IMR-90 (cell line): ENCODE measurements around the gene PSME4. TPM values are rescaled to one million over a fixed set of nuclear protein-coding genes. Genes with fewer than 3 reads are reported as not detected.
A peak's percentile ranks its signal among the peaks of the same experiment; 100 is the strongest.

ENCODE experiments used
- ATAC-seq: fragments of 200-7000 bp; cut with Tn5 transposase; 2 replicates; pipeline ENCODE4 v1.9.1; 2020; ENCODE audit warnings: low read depth, mild to moderate bottlenecking, moderate library complexity
- BruUV-seq: library from RNA; stranded (reverse); fragments of 400-500 nt; replicated peaks from 2 replicates; lab custom pipeline; 2021; lab: Mats Ljungman, UMichigan
- CTCF ChIA-PET: fragments of 300-600 bp; formaldehyde crosslinking; extraction: SDS; loops from one replicate; lab custom pipeline; 2021; ENCODE audit warnings: antibody characterized with exemption; lab: Yijun Ruan, JAX
- POLR2A ChIA-PET: fragments of 300-600 bp; sonication (Branson Sonifier 250); formaldehyde crosslinking; loops from one replicate; lab custom pipeline; 2022; ENCODE audit warnings: antibody characterized with exemption; ENCODE audit not compliant: unreplicated experiment; lab: Charles Lee
- DNase-seq: peaks from one replicate; pipeline ENCODE4 v3.0.0; 2013
- H2AFZ ChIP-seq: replicated peaks from 2 replicates; pipeline ENCODE3; 2013; ENCODE audit warnings: low read length, mild to moderate bottlenecking; ENCODE audit not compliant: poor library complexity
- H2AK5ac ChIP-seq: 2 replicates; pipeline ENCODE4 v1.6.1; 2013; ENCODE audit warnings: low read depth, low read length, inconsistent platforms
- H2AK9ac ChIP-seq: replicated peaks from 2 replicates; pipeline ENCODE3; 2013; ENCODE audit warnings: mild to moderate bottlenecking, low read depth, low read length, moderate library complexity; ENCODE audit not compliant: poor library complexity
- H2BK120ac ChIP-seq: 2 replicates; pipeline ENCODE4 v1.6.1; 2013; ENCODE audit warnings: low read depth, low read length, inconsistent platforms
- H2BK15ac ChIP-seq: 3 replicates; pipeline ENCODE4 v1.6.1; 2013; ENCODE audit warnings: low read depth, low read length, inconsistent platforms
- H2BK20ac ChIP-seq: 2 replicates; pipeline ENCODE4 v1.6.1; 2013; ENCODE audit warnings: low read depth, mild to moderate bottlenecking, inconsistent platforms, low read length, moderate library complexity
- H2BK5ac ChIP-seq: 2 replicates; pipeline ENCODE4 v1.6.1; 2013; ENCODE audit warnings: mild to moderate bottlenecking, low read depth, low read length, inconsistent platforms; ENCODE audit not compliant: poor library complexity, severe bottlenecking
- H3K14ac ChIP-seq: replicated peaks from 2 replicates; pipeline ENCODE4 v1.6.1; 2013; ENCODE audit warnings: low read depth, low read length, inconsistent platforms
- H3K18ac ChIP-seq: 2 replicates; pipeline ENCODE4 v1.6.1; 2013; ENCODE audit warnings: low read depth, low read length, control low read depth
- H3K23ac ChIP-seq: 2 replicates; pipeline ENCODE4 v1.6.1; 2013; ENCODE audit warnings: low read depth, low read length, inconsistent platforms
- H3K27ac ChIP-seq: 2 replicates; pipeline ENCODE4 v1.5.1; 2013; ENCODE audit warnings: mild to moderate bottlenecking, control low read depth, low read length; ENCODE audit not compliant: insufficient read depth
- H3K27me3 ChIP-seq: 2 replicates; pipeline ENCODE4 v1.6.1; 2013; ENCODE audit warnings: low read length; ENCODE audit not compliant: control insufficient read depth, insufficient read depth
- H3K36me3 ChIP-seq: 2 replicates; pipeline ENCODE4 v1.6.1; 2013; ENCODE audit warnings: low read length, mixed read lengths; ENCODE audit not compliant: control insufficient read depth, insufficient read depth
- H3K4ac ChIP-seq: 2 replicates; pipeline ENCODE4 v1.6.1; 2013; ENCODE audit warnings: low read depth, low read length, inconsistent platforms
- H3K4me1 ChIP-seq: 2 replicates; pipeline ENCODE4 v1.6.1; 2013; ENCODE audit warnings: low read length, mixed read lengths; ENCODE audit not compliant: control insufficient read depth, insufficient read depth
- H3K4me2 ChIP-seq: 2 replicates; pipeline ENCODE4 v1.6.1; 2013; ENCODE audit warnings: low read depth, mild to moderate bottlenecking, control low read depth, low read length, moderate library complexity
- H3K4me3 ChIP-seq: 2 replicates; pipeline ENCODE4 v1.5.1; 2013; ENCODE audit warnings: low read depth, mild to moderate bottlenecking, control low read depth, low read length, moderate library complexity; ENCODE audit not compliant: insufficient read depth
- H3K56ac ChIP-seq: 2 replicates; pipeline ENCODE4 v1.6.1; 2013; ENCODE audit warnings: low read length, inconsistent platforms; ENCODE audit not compliant: insufficient read depth; ENCODE audit errors: extremely low read depth
- H3K79me1 ChIP-seq, 2 experiments: 2 replicates each; pipeline ENCODE4 v1.6.1; 2013; ENCODE audit warnings: low read length in 2 of 2, inconsistent platforms in 1 of 2, low read depth in 1 of 2
- H3K9ac ChIP-seq: 2 replicates; pipeline ENCODE4 v1.6.1; 2013; ENCODE audit warnings: low read depth, low read length, control low read depth
- H3K9me1 ChIP-seq: 2 replicates; pipeline ENCODE4 v1.6.1; 2013; ENCODE audit warnings: low read length, inconsistent platforms; ENCODE audit not compliant: insufficient read depth
- H3K9me3 ChIP-seq: 2 replicates; pipeline ENCODE4 v1.6.1; 2013; ENCODE audit warnings: low read length; ENCODE audit not compliant: control insufficient read depth, insufficient read depth
- H4K20me1 ChIP-seq: 2 replicates; pipeline ENCODE4 v1.6.1; 2013; ENCODE audit warnings: low read length, inconsistent platforms; ENCODE audit not compliant: insufficient read depth
- H4K5ac ChIP-seq: 2 replicates; pipeline ENCODE4 v1.6.1; 2013; ENCODE audit warnings: mild to moderate bottlenecking, low read depth, low read length, control low read depth
- H4K8ac ChIP-seq, 2 experiments: 2 replicates each; pipeline ENCODE4 v1.6.1; 2013; ENCODE audit warnings: low read depth in 2 of 2, low read length in 2 of 2, control low read depth in 1 of 2, inconsistent platforms in 1 of 2
- H4K91ac ChIP-seq: 2 replicates; pipeline ENCODE4 v1.6.1; 2013; ENCODE audit warnings: low read depth, low read length, inconsistent platforms; ENCODE audit not compliant: insufficient read depth
- CEBPB ChIP-seq: IDR thresholded peaks from 2 replicates; pipeline ENCODE4 v1.6.1; 2012; ENCODE audit warnings: low read depth, low read length, improper control_type of control experiment
- FOS ChIP-seq: fragments of 150-350 bp; IDR thresholded peaks from 2 replicates; pipeline ENCODE4 v1.6.1; 2016; ENCODE audit warnings: low read depth, low read length
- RFX5 ChIP-seq: IDR thresholded peaks from 2 replicates; pipeline ENCODE4 v1.8.0; 2012; ENCODE audit warnings: low read depth, mild to moderate bottlenecking, low read length, moderate library complexity
- USF2 ChIP-seq: fragments of 150-350 bp; IDR thresholded peaks from 2 replicates; pipeline ENCODE4 v1.6.1; 2017; ENCODE audit warnings: mild to moderate bottlenecking, antibody characterized with exemption, low read length, low read depth
- WGBS, 2 experiments: methylation state at CpG; one replicate each; pipeline versions ENCODE4 v1.1.5 to v1.1.7; 2013; ENCODE audit warnings: missing lambda C conversion rate in 2 of 2; ENCODE audit not compliant: insufficient read length in 1 of 2; ENCODE audit errors: extremely low coverage in 2 of 2; 5-methylcytosine and 5-hydroxymethylcytosine counted together
- dilution Hi-C: fragments of 300-500 bp; cut with HindIII; formaldehyde crosslinking; loops from one replicate; pipeline ENCODE4 v1.14.3; 2018; ENCODE audit warnings: low sequenced_read_pairs; ENCODE audit not compliant: unreplicated experiment
- in situ Hi-C: fragments of 300-500 bp; cut with MboI; formaldehyde crosslinking; loops from 3 replicates; pipeline ENCODE4 v1.14.3; 2019; ENCODE audit warnings: low sequenced_read_pairs, inconsistent platforms, mixed read lengths
- intact Hi-C: fragments of 100-400 bp; cut with micrococcal nuclease; formaldehyde crosslinking; loops from 2 replicates; pipeline ENCODE4 v1.10.0; 2022
- polyA plus RNA-seq, 3 experiments: library from polyadenylated mRNA; depleted of rRNA; stranded (reverse); fragments of >200 nt; gene quantifications; 2 replicates each; pipeline ENCODE4 v1.2.3, GENCODE V29; 2012; ENCODE audit warnings: low replicate concordance in 1 of 3
- total RNA-seq: library from RNA; depleted of rRNA; stranded (reverse); fragments of >200 nt; gene quantifications from 2 replicates; pipeline ENCODE4 v1.2.3, GENCODE V29; 2012

Gene PSME4
- total and polyA plus RNA-seq, 2 of the 4 experiments (the other 2 are of a cell fraction): 28.2 to 61.3 TPM

- dilution Hi-C loops: no loop called here
- TF ChIP-seq FOS (no peak), USF2 (no peak), RFX5 (no peak), CEBPB (no peak)
- no peak overlapping the region for H2AFZ ChIP-seq
- no peaks in the 10 kb centered on the region for H3K27me3 ChIP-seq
- H3K4ac ChIP-seq: no peak overlapping the region
- no peak overlapping the region for H2BK120ac ChIP-seq
- no peak overlapping the region for H3K23ac ChIP-seq
- ATAC-seq: peak; percentile 53
- no peak overlapping the region for H2BK15ac ChIP-seq
- H3K4me3 ChIP-seq: no peak overlapping the region
- H2AK9ac ChIP-seq: no peak overlapping the region
- in situ Hi-C loops: no loop called here
- no peak overlapping the region for H3K18ac ChIP-seq
- H2BK20ac ChIP-seq: no peak overlapping the region
- H3K9ac ChIP-seq: no peak overlapping the region
- DNase-seq: peak; percentile 10
- CTCF ChIA-PET: no interaction called here
- H2AK5ac ChIP-seq: no peak overlapping the region
- BruUV-seq: no TSS peak
- no peak overlapping the region for H3K56ac ChIP-seq
- H2BK5ac ChIP-seq: no peak overlapping the region
- H3K4me1 ChIP-seq: peaks cover 4% of the 10 kb centered on the region
- H3K9me3 ChIP-seq: no peaks in the 10 kb centered on the region
- no peak overlapping the region for H3K4me2 ChIP-seq
- intact Hi-C loops: no loop called here
- no peak overlapping the region for H3K14ac ChIP-seq
- peaks cover 16 to 22% of the 10 kb centered on the region in 2 experiments; a peak in 3 of 4 replicates for H3K79me1 ChIP-seq
- no peak overlapping the region for H4K8ac ChIP-seq
- POLR2A ChIA-PET: no interaction called here
- H3K9me1 ChIP-seq: 0 out of 2 replicates have a peak, but pooled peaks cover 2% of the 10 kb centered on the region
- no peak overlapping the region for H4K91ac ChIP-seq
- H4K5ac ChIP-seq: no peak overlapping the region
- H3K27ac ChIP-seq: no peak overlapping the region
- WGBS, 2 experiments: no CpG with 5 or more reads among the region's 1 CpG
- no peaks in the 10 kb centered on the region; the same call in 1 of the 2 replicates for H4K20me1 ChIP-seq
- peaks cover 29% of the 10 kb centered on the region for H3K36me3 ChIP-seq
Measured at GRCh38 chr2:53907582-53907981, 63.2 kb downstream of the PSME4 start.
